ENCODE data around the gene SLC25A19. TPM values are rescaled to one million over a fixed set of nuclear protein-coding genes. Genes with fewer than 3 reads are reported as not detected.
"Not testable (repeated sequence)": the region's sequence is repeated elsewhere in the genome, so short reads cannot be mapped to it uniquely, and the experiment has no call there.

SLC25A19 gene
- total and polyA plus RNA-seq, 2 donors (not counting 1 experiment from before 2014, with no cell fraction given): 5.1 to 9.7 TPM

DNA sequence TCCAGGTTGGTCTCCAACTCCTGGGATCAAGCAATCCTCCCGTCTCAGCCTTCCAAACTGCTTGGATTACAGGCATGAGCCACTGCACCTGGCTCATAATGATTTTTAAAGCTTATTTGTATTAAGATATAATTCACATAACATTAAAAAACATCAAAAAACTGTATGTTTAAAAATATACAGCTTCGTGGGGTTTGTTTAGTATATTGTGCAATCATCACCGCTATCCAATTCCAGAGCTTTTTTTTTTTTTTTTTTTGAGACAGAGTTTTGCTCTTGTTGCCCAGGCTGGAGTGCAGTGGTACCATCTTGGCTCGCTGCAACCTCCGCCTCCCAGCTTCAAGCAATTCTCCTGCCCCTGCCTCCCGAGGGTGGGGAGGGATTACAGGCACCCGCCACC, 11.0 kb upstream of the SLC25A19 start:
- H3K27me3 ChIP-seq (ENCODE audit: control insufficient read depth, insufficient read depth, low read length): no peaks in the 10 kb centered on the region
- H3K36me3 ChIP-seq (ENCODE audit: control insufficient read depth, insufficient read depth, low read length): no peaks in the 10 kb centered on the region
- H4K20me1 ChIP-seq (ENCODE audit: control insufficient read depth, extremely low read depth, insufficient read depth, low read length): no peaks in the 10 kb centered on the region
- H3K79me2 ChIP-seq (ENCODE audit: control insufficient read depth, insufficient read depth, low read length): no peaks in the 10 kb centered on the region
- H3K4me1 ChIP-seq (ENCODE audit: control insufficient read depth, extremely low read depth, insufficient read depth, low read length): no peaks in the 10 kb centered on the region
- no peak overlapping the region for H2AFZ ChIP-seq (ENCODE audit: low read length)
- no peaks in the 10 kb centered on the region for H3K9me3 ChIP-seq (ENCODE audit: control insufficient read depth, insufficient read depth, low read depth, low read length)
- H3K9ac ChIP-seq (ENCODE audit: insufficient read depth, low read length): no peak overlapping the region
- no peak overlapping the region for H3K4me2 ChIP-seq (ENCODE audit: extremely low read depth, insufficient read depth, low read length)
- no peak for TF ChIP-seq EZH2 (IDR thresholded peaks at IDR 0.05; ENCODE audit: low read length, missing control alignments)
- TF ChIP-seq, protein P1, sequence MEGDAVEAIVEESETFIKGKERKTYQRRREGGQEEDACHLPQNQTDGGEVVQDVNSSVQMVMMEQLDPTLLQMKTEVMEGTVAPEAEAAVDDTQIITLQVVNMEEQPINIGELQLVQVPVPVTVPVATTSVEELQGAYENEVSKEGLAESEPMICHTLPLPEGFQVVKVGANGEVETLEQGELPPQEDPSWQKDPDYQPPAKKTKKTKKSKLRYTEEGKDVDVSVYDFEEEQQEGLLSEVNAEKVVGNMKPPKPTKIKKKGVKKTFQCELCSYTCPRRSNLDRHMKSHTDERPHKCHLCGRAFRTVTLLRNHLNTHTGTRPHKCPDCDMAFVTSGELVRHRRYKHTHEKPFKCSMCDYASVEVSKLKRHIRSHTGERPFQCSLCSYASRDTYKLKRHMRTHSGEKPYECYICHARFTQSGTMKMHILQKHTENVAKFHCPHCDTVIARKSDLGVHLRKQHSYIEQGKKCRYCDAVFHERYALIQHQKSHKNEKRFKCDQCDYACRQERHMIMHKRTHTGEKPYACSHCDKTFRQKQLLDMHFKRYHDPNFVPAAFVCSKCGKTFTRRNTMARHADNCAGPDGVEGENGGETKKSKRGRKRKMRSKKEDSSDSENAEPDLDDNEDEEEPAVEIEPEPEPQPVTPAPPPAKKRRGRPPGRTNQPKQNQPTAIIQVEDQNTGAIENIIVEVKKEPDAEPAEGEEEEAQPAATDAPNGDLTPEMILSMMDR (conservative IDR thresholded peaks at IDR 0.05 in 1 of 2, IDR thresholded peaks at IDR 0.05 in 1 of 2; ENCODE audit: low read depth in 1 of 2, low read length in 2 of 2): no peak
- no peak for DNase-seq (ENCODE audit: low read depth in 2 of 2)
- H3K27ac ChIP-seq (ENCODE audit: insufficient read depth, low read length): no peak overlapping the region
- H3K4me3 ChIP-seq (replicated peaks in 1 of 4; ENCODE audit: control extremely low read depth in 1 of 4, insufficient read depth in 1 of 4, low read depth in 3 of 4, low read length in 4 of 4): no peak overlapping the region

DNA sequence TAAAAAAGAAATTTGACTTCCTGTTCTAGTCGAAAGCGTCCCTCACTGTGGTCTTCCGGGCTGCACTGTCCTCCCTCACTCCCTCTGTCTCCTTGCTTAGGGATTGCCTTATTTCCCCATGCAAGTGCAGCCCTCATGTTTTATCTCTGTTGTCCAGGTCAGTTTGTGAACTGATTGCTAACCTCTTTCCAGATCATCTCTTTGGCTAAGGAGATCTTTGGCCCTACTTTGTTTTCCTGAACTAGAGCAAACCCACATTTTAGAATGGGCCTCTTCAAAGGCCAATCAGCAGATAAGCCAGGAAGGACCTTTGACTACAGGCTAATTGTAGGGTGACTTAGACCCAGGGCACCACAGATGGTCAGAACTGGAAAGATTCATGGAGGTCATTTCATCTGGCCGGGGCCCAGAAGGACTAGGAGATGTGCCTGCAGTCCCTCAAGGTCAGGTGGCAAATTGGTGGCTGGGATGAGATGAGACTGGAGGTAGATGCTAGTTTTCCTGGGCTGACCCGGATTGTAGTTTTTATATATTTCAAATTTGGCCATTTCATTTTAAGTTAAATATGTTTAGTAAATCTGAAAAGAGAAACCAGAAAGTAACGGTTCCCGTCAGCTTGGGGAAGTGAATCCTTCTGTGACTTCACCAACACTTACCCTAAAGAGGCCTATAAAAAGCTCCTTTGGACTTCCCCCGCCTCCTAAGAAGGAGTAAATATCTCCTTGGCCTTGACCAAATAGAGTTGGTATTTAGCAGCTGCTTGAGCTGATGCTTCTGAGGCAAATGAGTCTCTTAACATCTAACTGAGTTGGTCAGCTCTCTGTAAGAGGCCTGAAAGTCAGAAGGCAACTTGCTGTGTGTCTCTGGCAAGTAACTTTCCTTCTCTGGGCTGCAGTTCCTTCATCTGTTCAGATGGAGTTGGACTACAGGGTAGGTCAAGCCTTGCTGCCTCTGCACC, 6.2 kb upstream of the SLC25A19 start:
- no peak overlapping the region for H3K9ac ChIP-seq (ENCODE audit: insufficient read depth, low read length)
- no peaks in the 10 kb centered on the region for H3K27me3 ChIP-seq (ENCODE audit: control insufficient read depth, insufficient read depth, low read length)
- no peaks in the 10 kb centered on the region for H3K36me3 ChIP-seq (ENCODE audit: control insufficient read depth, insufficient read depth, low read length)
- no peaks in the 10 kb centered on the region for H4K20me1 ChIP-seq (ENCODE audit: control insufficient read depth, extremely low read depth, insufficient read depth, low read length)
- no peaks in the 10 kb centered on the region for H3K79me2 ChIP-seq (ENCODE audit: control insufficient read depth, insufficient read depth, low read length)
- TF ChIP-seq, protein P1 (conservative IDR thresholded peaks at IDR 0.05 in 1 of 2, IDR thresholded peaks at IDR 0.05 in 1 of 2; ENCODE audit: low read depth in 1 of 2, low read length in 2 of 2): no peak
- no peak for TF ChIP-seq EZH2 (IDR thresholded peaks at IDR 0.05; ENCODE audit: low read length, missing control alignments)
- H3K9me3 ChIP-seq (ENCODE audit: control insufficient read depth, insufficient read depth, low read depth, low read length): no peaks in the 10 kb centered on the region
- no peak overlapping the region for H3K27ac ChIP-seq (ENCODE audit: insufficient read depth, low read length)
- no peak overlapping the region for H3K4me2 ChIP-seq (ENCODE audit: extremely low read depth, insufficient read depth, low read length)
- DNase-seq (ENCODE audit: low read depth in 2 of 2): no peak
- no peak overlapping the region for H3K4me3 ChIP-seq (replicated peaks in 1 of 4; ENCODE audit: control extremely low read depth in 1 of 4, insufficient read depth in 1 of 4, low read depth in 3 of 4, low read length in 4 of 4)
- H3K4me1 ChIP-seq (ENCODE audit: control insufficient read depth, extremely low read depth, insufficient read depth, low read length): no peaks in the 10 kb centered on the region
- no peak overlapping the region for H2AFZ ChIP-seq (ENCODE audit: low read length)

DNA sequence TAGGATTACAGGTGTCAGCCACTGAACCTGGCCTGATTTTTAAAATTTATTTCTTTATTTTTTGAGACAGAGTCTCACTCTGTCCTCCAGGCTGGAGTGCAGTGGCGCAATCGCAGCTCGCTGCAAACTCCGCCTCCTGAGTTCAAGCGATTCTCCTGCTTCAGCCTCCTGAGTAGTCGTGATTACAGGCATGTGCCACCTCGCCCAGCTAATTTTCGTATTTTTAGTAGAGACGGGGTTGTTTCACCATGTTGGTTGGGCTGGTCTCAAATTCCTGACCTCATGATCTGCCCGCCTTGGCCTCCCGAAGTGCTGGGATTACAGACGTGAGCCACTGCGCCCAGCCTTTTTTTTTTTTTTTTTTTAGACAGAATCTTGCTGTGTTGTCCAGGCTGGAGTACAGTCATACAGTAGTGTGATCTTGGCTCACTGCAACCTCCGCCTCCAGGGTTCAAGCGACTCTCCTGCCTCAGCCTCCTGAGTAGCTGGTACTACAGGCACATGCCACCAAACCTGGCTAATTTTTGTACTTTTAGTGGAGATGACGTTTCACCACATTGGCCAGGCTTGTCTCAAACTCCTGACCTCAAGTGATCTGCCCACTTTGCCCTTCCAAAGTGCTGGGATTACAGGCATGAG, 3.7 kb upstream of the SLC25A19 start:
- not testable (repeated sequence) for H3K4me2 ChIP-seq (ENCODE audit: extremely low read depth, insufficient read depth, low read length); H4K20me1 ChIP-seq (ENCODE audit: control insufficient read depth, extremely low read depth, insufficient read depth, low read length); H3K27ac ChIP-seq (ENCODE audit: insufficient read depth, low read length); H3K4me3 ChIP-seq (replicated peaks in 1 of 4; ENCODE audit: control extremely low read depth in 1 of 4, insufficient read depth in 1 of 4, low read depth in 3 of 4, low read length in 4 of 4); H3K9ac ChIP-seq (ENCODE audit: insufficient read depth, low read length); H3K27me3 ChIP-seq (ENCODE audit: control insufficient read depth, insufficient read depth, low read length); H3K36me3 ChIP-seq (ENCODE audit: control insufficient read depth, insufficient read depth, low read length); DNase-seq (ENCODE audit: low read depth in 2 of 2); H2AFZ ChIP-seq (ENCODE audit: low read length); H3K4me1 ChIP-seq (ENCODE audit: control insufficient read depth, extremely low read depth, insufficient read depth, low read length); H3K9me3 ChIP-seq (ENCODE audit: control insufficient read depth, insufficient read depth, low read depth, low read length); H3K79me2 ChIP-seq (ENCODE audit: control insufficient read depth, insufficient read depth, low read length)

Measured in fibroblast of lung (primary cell).